GM12873 (cell line): ENCODE data around the gene MPZL2.

ENCODE experiments used
- CTCF ChIP-seq: IDR thresholded peaks from 2 replicates; pipeline ENCODE4 v1.5.1; 2012; ENCODE audit warnings: low read depth, mild to moderate bottlenecking, moderate library complexity, low read length, control low read depth; ENCODE audit not compliant: insufficient read depth; ENCODE audit errors: missing control alignments

The MPZL2 gene

GRCh38 chr11:118240999-118241763 is 22.9 kb downstream of the MPZL2 start:
- TF ChIP-seq CTCF = no peak

- no peak for TF ChIP-seq CTCF
These were observed 24.4 kb downstream of the MPZL2 start for GRCh38 chr11:118239509-118240205.

- no peak for TF ChIP-seq CTCF
These were observed 25.2 kb downstream of the MPZL2 start for GRCh38 chr11:118238929-118239328.

GRCh38 chr11:118238421-118238820 is 25.7 kb downstream of the MPZL2 start:
- TF ChIP-seq CTCF = no peak

GRCh38 chr11:118236170-118236569 is 27.9 kb downstream of the MPZL2 start:
- TF ChIP-seq CTCF = no peak

- no peak for TF ChIP-seq CTCF
These were observed 29.3 kb downstream of the MPZL2 start for GRCh38 chr11:118234833-118235232.

- no peak for TF ChIP-seq CTCF
These were observed 30.2 kb downstream of the MPZL2 start for GRCh38 chr11:118233850-118234249.
